Progenitor cell of endocrine pancreas (in vitro differentiated cells): ENCODE data around the gene UEVLD. TPM values are rescaled to one million over a fixed set of nuclear protein-coding genes. Genes with fewer than 3 reads are reported as not detected.
A peak's percentile ranks its signal among the peaks of the same experiment; 100 is the strongest.

Source experiments
- DNase-seq: peaks from one replicate; pipeline ENCODE4 v3.0.0; 2021; ENCODE audit warnings: low spot score; ENCODE audit not compliant: unreplicated experiment
- H3K27ac Mint-ChIP-seq: 2 replicates; pipeline ENCODE4 v1.8.0; 2021; ENCODE audit warnings: mild to moderate bottlenecking, moderate library complexity, mixed read lengths
- H3K27me3 Mint-ChIP-seq: 2 replicates; pipeline ENCODE4 v1.8.0; 2021; ENCODE audit warnings: mixed read lengths
- H3K36me3 Mint-ChIP-seq: 2 replicates; pipeline ENCODE4 v1.8.0; 2022; ENCODE audit warnings: mixed read lengths; ENCODE audit not compliant: insufficient read depth
- H3K4me1 Mint-ChIP-seq: 2 replicates; pipeline ENCODE4 v1.8.0; 2021; ENCODE audit warnings: low read depth, mixed read lengths
- H3K4me3 Mint-ChIP-seq: 2 replicates; pipeline ENCODE4 v1.8.0; 2021; ENCODE audit warnings: low read depth, mild to moderate bottlenecking, moderate library complexity, mixed read lengths
- H3K9me3 Mint-ChIP-seq: 2 replicates; pipeline ENCODE4 v1.8.0; 2021; ENCODE audit warnings: low read depth, mixed read lengths
- CTCF ChIP-seq: fragments of 200-600 bp; sonication (generic); IDR thresholded peaks from one replicate; pipeline ENCODE4 v1.5.0; 2021; ENCODE audit warnings: antibody characterized with exemption, mild to moderate bottlenecking; ENCODE audit not compliant: unreplicated experiment
- long read RNA-seq: library from polyadenylated mRNA; unstranded; transcript quantifications from one replicate; pipeline ENCODE4 v2.0.0, GENCODE V29; 2020
- total RNA-seq: library from RNA; stranded (reverse); gene quantifications from 2 replicates; pipeline ENCODE4 v1.2.1, GENCODE V29; 2021

The UEVLD gene
- total RNA-seq = 13.9 and 14.5 TPM in 2 replicates
- long read RNA-seq, full-length matches to known transcripts = 21 of 45 reads
- long read RNA-seq, partial matches to known transcripts = 6 of 45 reads
- long read RNA-seq, other reads (novel, unspliced or antisense) = 18 of 45 reads

- no peaks in the 10 kb centered on the region for H3K27me3 Mint-ChIP-seq
- no peak within 1 kb of the TSS for H3K27ac Mint-ChIP-seq
- H3K9me3 Mint-ChIP-seq = no peaks in the 10 kb centered on the region
- TF ChIP-seq CTCF = no peak
- DNase-seq = peak; percentile 81
- H3K4me1 Mint-ChIP-seq = peaks cover 3% of the 10 kb centered on the region
- H3K36me3 Mint-ChIP-seq = no peaks in the 10 kb centered on the region
- H3K4me3 Mint-ChIP-seq = no peak within 1 kb of the TSS
Measured at GRCh38 chr11:18588297-18589252, at the start of gene UEVLD. Gene UEVLD, minus strand, starts transcription at chr11:18588734. Its CDS starts 80 bp downstream, at chr11:18588654.

- peak; percentile 91 for DNase-seq
- Mint-ChIP-seq H3K36me3 (no peaks in the 10 kb centered on the region), H3K4me3 (peak within 1 kb of the TSS; percentile 98), H3K4me1 (peaks cover 16% of the 10 kb centered on the region), H3K27me3 (peaks cover 13% of the 10 kb centered on the region), H3K27ac (peak within 1 kb of the TSS; percentile 99), H3K9me3 (no peaks in the 10 kb centered on the region)
- no peak for TF ChIP-seq CTCF
Measured at GRCh38 chr11:18634140-18635032, 45.9 kb upstream of the UEVLD start, which contains the start of gene SPTY2D1. Gene SPTY2D1, minus strand, starts transcription at chr11:18634342. Its CDS starts 85 bp downstream, at chr11:18634257.

GRCh38 chr11:18633256-18634139 lies 45.0 kb upstream of the UEVLD start:
- H3K27ac Mint-ChIP-seq = peak overlapping the region; percentile 99
- DNase-seq = no peak
- peaks cover 16% of the 10 kb centered on the region for H3K4me1 Mint-ChIP-seq
- H3K9me3 Mint-ChIP-seq = no peaks in the 10 kb centered on the region
- no peak for TF ChIP-seq CTCF
- peaks cover 13% of the 10 kb centered on the region for H3K27me3 Mint-ChIP-seq
- no peaks in the 10 kb centered on the region for H3K36me3 Mint-ChIP-seq
- H3K4me3 Mint-ChIP-seq = peak overlapping the region; percentile 98

GRCh38 chr11:18632841-18633240 lies 44.3 kb upstream of the UEVLD start:
- no peak for DNase-seq
- TF ChIP-seq CTCF = no peak
- peaks cover 16% of the 10 kb centered on the region for H3K4me1 Mint-ChIP-seq
- peaks cover 13% of the 10 kb centered on the region for H3K27me3 Mint-ChIP-seq
- H3K4me3 Mint-ChIP-seq = peak overlapping the region; percentile 98
- no peak overlapping the region for H3K27ac Mint-ChIP-seq
- H3K36me3 Mint-ChIP-seq = no peaks in the 10 kb centered on the region
- no peaks in the 10 kb centered on the region for H3K9me3 Mint-ChIP-seq
